Heart right ventricle (tissue), 16 donors: Measurements from ENCODE around the gene ELP6. TPM values are rescaled to one million over a fixed set of nuclear protein-coding genes. Genes with fewer than 3 reads are reported as not detected.

Experiments used
- ATAC-seq, 8 donors: fragments of 200-7000 bp; cut with Tn5 transposase; one replicate each; pipeline ENCODE4 v1.9.1; 2020; ENCODE audit warnings: mild to moderate bottlenecking in 8 of 8, moderate library complexity in 8 of 8, moderate number of reproducible peaks in 1 of 8
- DNase-seq, 2 donors: peaks; one replicate each; pipeline ENCODE4 v3.0.0-alpha.2; 2020
- H3K27ac ChIP-seq, 10 donors: fragments of 200-600 bp; sonication (generic) in 2 of 10; one replicate each; pipeline versions ENCODE4 v1.5.0 to v1.8.0; 2020 to 2022; ENCODE audit warnings: mild to moderate bottlenecking in 3 of 10
- H3K27me3 ChIP-seq, 7 donors: fragments of 200-600 bp; one replicate each; pipeline ENCODE4 v1.8.0; 2021 to 2022; ENCODE audit warnings: mild to moderate bottlenecking in 2 of 7
- H3K36me3 ChIP-seq, 9 donors: fragments of 200-600 bp; sonication (generic) in 1 of 9; one replicate each; pipeline versions ENCODE4 v1.5.0 to v1.8.0; 2020 to 2022; ENCODE audit warnings: mild to moderate bottlenecking in 2 of 9
- H3K4me1 ChIP-seq, 9 donors: fragments of 200-600 bp; sonication (generic) in 1 of 9; one replicate each; pipeline versions ENCODE4 v1.5.0 to v1.8.0; 2020 to 2022; ENCODE audit warnings: mild to moderate bottlenecking in 4 of 9
- H3K4me3 ChIP-seq, 10 donors: fragments of 200-600 bp; sonication (generic) in 2 of 10; one replicate each; pipeline versions ENCODE4 v1.5.0 to v1.8.0; 2020 to 2022; ENCODE audit warnings: mild to moderate bottlenecking in 7 of 10, moderate library complexity in 2 of 10
- H3K9me3 ChIP-seq, 11 donors: fragments of 200-600 bp in 10 of 11; sonication (generic) in 2 of 11; one replicate each; pipeline versions ENCODE4 v1.5.0 to v1.8.0; 2013 to 2022; ENCODE audit warnings: mild to moderate bottlenecking in 2 of 11, control low read depth in 1 of 11, moderate library complexity in 1 of 11
- WGBS, 2 donors: extraction: QIAGEN DNeasy Blood & Tissue Kit; methylation state at CpG; one replicate each; pipeline ENCODE4 v1.1.7; 2013; ENCODE audit warnings: inconsistent platforms in 1 of 2; 5-methylcytosine and 5-hydroxymethylcytosine counted together
- intact Hi-C, 10 donors: fragments of 100-400 bp; cut with DNase I; formaldehyde crosslinking; loops; one replicate each; pipeline versions ENCODE4 v1.11.1 to v1.14.2; 2022
- polyA plus RNA-seq, 2 donors: library from polyadenylated mRNA; stranded (reverse); fragments of 200-250 nt; gene quantifications; one replicate each; pipeline ENCODE4 v1.2.3, GENCODE V29; 2013
- total RNA-seq, 10 donors: library from RNA; stranded (reverse); fragmentation: NEBNext Ultra II Directional in 3 of 10; extraction: Animal tissue kit (Norgen Biotek cat#: 25700) in 3 of 10; gene quantifications; one replicate each; pipeline versions ENCODE4 v1.2.1 to v1.2.4, GENCODE V29; 2021 to 2023
- TF ChIP-seq, protein P1 (sequence below), 9 donors: fragments of 200-600 bp; sonication (generic) in 2 of 9; IDR thresholded peaks; one replicate each; pipeline versions ENCODE4 v1.5.0 to v1.8.0; 2021 to 2022; ENCODE audit warnings: antibody characterized with exemption in 9 of 9, mild to moderate bottlenecking in 5 of 9, moderate library complexity in 1 of 9
- donor health status: Arrhythmogenic right ventricular cardiomyopathy.
- donor health status: ischemic (EF 13 %, LVEDD 7.1; RV severe dilation, severe dysfunction).
- donor health status: healthy with polysubstance abuse.
- donor health status: DM: no; HTN: yes; CAD: no.
- donor health status: DM: no; HTN: no; CAD: no.
- donor health status: ischemic (EF 25% LVEDD 6.9; RV normal size, moderate dysfunction).
- donor health status: ischemic (EF 25% LVEDD 5.7; RV mildly dilated, moderate dysfunction).
- donor health status: healthy.
- donor health status: DM: yes; HTN: yes; CAD: no.
- donor health status: Ischemic cardiomyopathy.
- donor health status: ischemic (EF 35%, LVEDD 5.7; RV mildly dilated, moderate dysfunction).
- donor health status: nonischemic (EF 11% LVEDD 7.7; RV severe dilation, severe dysfunction).
- donor health status: DM: yes; HTN: yes; CAD: no.
- donor health status: PGD.
- donor health status: ischemic (EF 29% LVEDD 5.4; RV normal size, mild dysfunction).
- donor health status: nonischemic (EF 23%, LVEDD 6.1; RV moderate dilation, normal function).

Gene ELP6
- total and polyA plus RNA-seq, 12 donors: 16.5 to 31.3 (median 21.2) TPM

DNA sequence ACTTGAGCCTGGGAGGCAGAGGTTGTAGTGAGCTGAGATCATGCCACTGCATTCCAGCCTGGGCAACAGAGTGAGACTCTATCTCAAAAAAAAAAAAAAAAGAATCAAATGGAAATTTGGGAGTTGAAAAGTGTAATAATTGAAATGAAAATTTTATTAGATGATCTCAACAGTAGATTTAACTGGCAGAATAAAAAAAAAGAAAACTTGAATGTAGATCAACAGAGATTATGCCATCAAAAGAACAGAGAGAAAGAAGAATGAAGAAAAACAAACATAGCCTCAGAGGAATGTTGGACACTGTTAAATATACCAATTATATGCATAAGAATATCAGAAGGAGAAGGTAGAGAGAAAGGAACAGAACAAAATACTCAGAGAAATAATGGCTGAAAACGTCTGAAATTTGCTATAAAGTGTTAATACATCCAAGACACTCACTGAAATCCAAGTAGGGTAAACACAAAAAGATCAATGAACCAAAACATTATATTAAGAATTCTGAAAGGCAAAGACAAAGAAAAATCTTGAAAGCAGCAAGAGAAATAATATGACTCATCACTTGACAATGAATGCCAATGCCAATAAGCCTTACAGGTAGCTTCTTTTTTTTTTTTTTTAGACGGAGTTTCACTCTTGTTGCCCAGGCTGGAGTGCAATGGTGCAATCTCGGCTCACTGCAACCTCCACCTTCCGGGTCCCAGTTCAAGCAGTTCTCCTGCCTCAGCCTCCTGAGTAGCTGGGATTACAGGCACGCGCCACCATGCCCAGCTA lies 14.6 kb upstream of the ELP6 start:
- H3K27me3 ChIP-seq: no peaks in the 10 kb centered on the region
- intact Hi-C loops: loop anchor here in 2 of 10 donors (10.0 kb wide), 2 partner anchors 137 to 627 kb away; no protein-coding TSS in a partner anchor
- H3K9me3 ChIP-seq: peaks cover 0 to 17% (median 0%) of the 10 kb centered on the region in 11 donors
- H3K4me1 ChIP-seq: no peaks in the 10 kb centered on the region
- 86 to 88% methylated on average over 6 of the region's 6 CpGs for WGBS, 2 donors
- ATAC-seq: no peak
- H3K4me3 ChIP-seq: no peak overlapping the region
- TF ChIP-seq, protein P1, sequence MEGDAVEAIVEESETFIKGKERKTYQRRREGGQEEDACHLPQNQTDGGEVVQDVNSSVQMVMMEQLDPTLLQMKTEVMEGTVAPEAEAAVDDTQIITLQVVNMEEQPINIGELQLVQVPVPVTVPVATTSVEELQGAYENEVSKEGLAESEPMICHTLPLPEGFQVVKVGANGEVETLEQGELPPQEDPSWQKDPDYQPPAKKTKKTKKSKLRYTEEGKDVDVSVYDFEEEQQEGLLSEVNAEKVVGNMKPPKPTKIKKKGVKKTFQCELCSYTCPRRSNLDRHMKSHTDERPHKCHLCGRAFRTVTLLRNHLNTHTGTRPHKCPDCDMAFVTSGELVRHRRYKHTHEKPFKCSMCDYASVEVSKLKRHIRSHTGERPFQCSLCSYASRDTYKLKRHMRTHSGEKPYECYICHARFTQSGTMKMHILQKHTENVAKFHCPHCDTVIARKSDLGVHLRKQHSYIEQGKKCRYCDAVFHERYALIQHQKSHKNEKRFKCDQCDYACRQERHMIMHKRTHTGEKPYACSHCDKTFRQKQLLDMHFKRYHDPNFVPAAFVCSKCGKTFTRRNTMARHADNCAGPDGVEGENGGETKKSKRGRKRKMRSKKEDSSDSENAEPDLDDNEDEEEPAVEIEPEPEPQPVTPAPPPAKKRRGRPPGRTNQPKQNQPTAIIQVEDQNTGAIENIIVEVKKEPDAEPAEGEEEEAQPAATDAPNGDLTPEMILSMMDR (IDR thresholded peaks at IDR 0.05): no peak
- H3K27ac ChIP-seq: no peak overlapping the region
- DNase-seq: no peak
- no peaks in the 10 kb centered on the region for H3K36me3 ChIP-seq

DNA sequence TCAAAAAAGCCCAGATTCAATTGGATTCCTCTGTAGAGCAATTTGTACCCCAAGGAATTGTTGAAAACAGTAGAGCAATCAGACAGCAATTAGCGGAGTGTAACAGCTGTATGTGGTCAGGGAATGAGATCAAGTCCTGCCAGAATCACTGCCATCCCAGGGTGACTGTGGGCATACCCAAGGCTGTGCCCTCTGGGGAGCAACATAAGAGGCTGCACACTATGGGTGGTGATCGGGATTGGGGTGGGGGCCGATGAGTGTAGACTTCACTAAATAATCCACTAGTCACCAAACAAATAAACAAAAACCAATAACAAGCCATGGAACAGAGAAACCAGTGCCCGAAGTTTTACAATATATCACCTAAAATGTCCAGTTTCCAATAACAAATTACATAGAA lies 12.1 kb upstream of the ELP6 start:
- H3K27me3 ChIP-seq: no peaks in the 10 kb centered on the region
- DNase-seq (no peak), ATAC-seq (no peak)
- H3K4me1 ChIP-seq: peaks cover 0 to 8% (median 4%) of the 10 kb centered on the region in 9 donors
- 88 to 95% methylated on average over 4 of the region's 4 CpGs for WGBS, 2 donors
- TF ChIP-seq, protein P1 (IDR thresholded peaks at IDR 0.05): no peak
- no peak overlapping the region for H3K4me3 ChIP-seq
- peaks cover 0 to 17% (median 0%) of the 10 kb centered on the region in 11 donors for H3K9me3 ChIP-seq
- no peak overlapping the region for H3K27ac ChIP-seq
- intact Hi-C loops: loop anchor here in 3 of 10 donors (2.0 to 10.0 kb wide), 3 partner anchors 139 to 629 kb away; no protein-coding TSS in a partner anchor
- no peaks in the 10 kb centered on the region for H3K36me3 ChIP-seq

DNA sequence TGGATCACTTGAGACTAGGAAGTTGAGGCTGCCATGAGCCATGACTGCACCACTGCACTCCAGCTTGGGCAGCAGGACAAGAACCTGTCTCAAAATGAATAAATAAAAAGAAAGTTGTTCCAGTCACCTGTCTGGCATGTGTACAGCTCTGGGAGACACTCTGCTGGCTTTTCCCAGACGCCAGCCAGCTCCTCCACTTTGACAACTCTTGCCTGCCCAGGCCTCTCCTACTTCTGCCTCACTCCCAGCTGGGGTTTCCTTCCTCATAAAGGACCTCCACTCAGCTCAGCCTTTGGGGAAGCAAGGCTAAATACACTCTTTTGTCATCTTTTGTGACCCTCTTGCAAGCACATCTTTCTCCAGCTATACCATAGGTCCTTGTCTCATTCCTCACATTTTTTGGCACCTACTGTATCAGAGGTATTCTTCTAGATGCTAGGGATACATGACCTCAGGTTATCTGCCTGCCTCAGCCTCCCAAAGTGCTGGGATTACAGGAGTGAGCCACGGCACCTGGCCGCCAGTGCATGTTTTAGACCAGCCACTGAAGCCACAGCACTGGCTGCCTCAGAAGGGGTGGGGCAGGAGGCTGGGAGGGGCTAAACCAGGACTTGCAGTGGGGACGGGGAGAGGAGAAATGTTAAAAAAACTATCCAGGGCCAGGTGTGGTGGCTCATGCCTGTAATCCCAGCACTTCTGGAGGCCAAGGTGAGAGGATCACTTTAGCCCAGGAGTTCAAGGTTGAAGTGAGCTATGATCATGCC lies 10.0 kb upstream of the ELP6 start:
- Histone ChIP-seq H3K27me3 (no peaks in the 10 kb centered on the region), H3K9me3 (peaks cover 0 to 13% (median 0%) of the 10 kb centered on the region in 11 donors), H3K27ac (no peak overlapping the region), H3K36me3 (no peaks in the 10 kb centered on the region), H3K4me1 (peaks cover 0 to 8% (median 4%) of the 10 kb centered on the region in 9 donors), H3K4me3 (no peak overlapping the region)
- no peak for ATAC-seq
- TF ChIP-seq, protein P1 (IDR thresholded peaks at IDR 0.05): no peak
- intact Hi-C loops: loop anchor here in 5 of 10 donors (2.0 to 10.0 kb wide), 5 partner anchors 141 to 631 kb away; no protein-coding TSS in a partner anchor
- no peak for DNase-seq
- WGBS, 2 donors: 63 to 77% methylated on average over 4 of the region's 4 CpGs
